Activated CD4-positive, alpha-beta T cell treated with anti-CD3 and anti-CD28 coated beads, Interleukin-2, Interleukin-4, amounts not matched to agents 100 ng/mL and 50 ng/mL, durations not matched to agents 16 hours and 8 hours (primary cell): ENCODE results near the gene DDX46.
"Not testable (repeated sequence)": the region's sequence is repeated elsewhere in the genome, so short reads cannot be mapped to it uniquely, and the experiment has no call there.

Source experiments
- DNase-seq: peaks from one replicate; pipeline ENCODE4 v3.0.0-alpha.2; 2020; ENCODE audit warnings: low spot score

DDX46 gene

DNA sequence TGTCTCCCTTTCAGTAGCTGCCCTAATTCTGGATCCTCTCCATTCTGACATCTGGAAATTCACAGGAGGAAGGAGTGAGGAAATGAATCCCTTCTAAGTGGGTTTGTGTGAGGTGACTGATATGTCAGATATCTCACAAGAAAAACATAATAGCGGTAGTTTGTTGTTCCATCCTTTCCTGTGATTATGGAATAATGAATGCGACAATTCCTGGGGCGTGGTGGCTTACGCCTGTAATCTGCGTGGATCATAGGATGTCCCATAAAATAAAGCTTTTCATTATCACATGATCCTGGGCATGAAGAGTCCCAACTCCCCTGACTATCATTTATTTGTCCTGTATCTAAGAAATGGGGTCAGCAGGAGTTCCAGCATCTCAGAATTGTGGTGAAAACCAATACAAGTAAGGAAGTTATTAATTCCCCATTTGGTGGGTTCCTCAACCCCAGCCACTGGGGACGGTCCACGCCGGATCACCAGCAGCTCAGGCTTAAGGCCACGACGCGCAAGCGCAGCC lies 86.8 kb downstream of the DDX46 start:
- no peak for DNase-seq

- DNase-seq, result peak; percentile 95
Observed at GRCh38 chr5:134845852-134846640, 87.5 kb downstream of the DDX46 start, which contains the start of gene C5orf24. TSS of gene C5orf24 (plus strand) at chr5:134845968. CDS start at chr5:134854901, 8,933 bp downstream.

- no peak for DNase-seq
Observed at GRCh38 chr5:134846641-134846960, 88.0 kb downstream of the DDX46 start.

DNA sequence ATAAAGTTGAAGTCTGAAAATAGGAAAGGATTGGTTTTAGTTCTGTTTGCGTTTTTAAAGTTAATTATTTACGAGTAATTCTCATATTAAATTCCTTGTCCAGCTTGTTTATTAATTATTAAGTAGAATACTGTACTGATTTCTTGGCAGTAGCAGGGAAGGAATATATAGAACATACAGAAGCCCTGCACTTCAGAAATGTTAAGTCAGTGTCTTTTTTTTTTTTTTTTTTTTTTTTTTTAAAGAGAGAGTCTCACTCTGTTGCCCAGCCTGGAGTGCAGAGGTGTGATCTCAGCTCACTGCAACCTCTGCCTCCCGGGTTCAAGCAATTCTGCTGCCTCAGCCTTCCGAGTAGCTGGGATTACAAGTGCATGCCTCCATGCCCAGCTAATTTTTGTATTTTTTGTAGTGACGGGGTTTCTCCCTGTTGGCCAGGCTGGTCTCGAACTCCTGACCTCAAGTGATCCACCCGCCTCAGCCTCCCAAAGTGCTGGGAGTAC lies 90.9 kb downstream of the DDX46 start:
- not testable (repeated sequence) for DNase-seq

- peak; percentile 27 for DNase-seq
Observed at GRCh38 chr5:134851307-134851923, 92.8 kb downstream of the DDX46 start.

GRCh38 chr5:134856465-134856864 lies 97.9 kb downstream of the DDX46 start:
- not testable (repeated sequence) for DNase-seq

DNA sequence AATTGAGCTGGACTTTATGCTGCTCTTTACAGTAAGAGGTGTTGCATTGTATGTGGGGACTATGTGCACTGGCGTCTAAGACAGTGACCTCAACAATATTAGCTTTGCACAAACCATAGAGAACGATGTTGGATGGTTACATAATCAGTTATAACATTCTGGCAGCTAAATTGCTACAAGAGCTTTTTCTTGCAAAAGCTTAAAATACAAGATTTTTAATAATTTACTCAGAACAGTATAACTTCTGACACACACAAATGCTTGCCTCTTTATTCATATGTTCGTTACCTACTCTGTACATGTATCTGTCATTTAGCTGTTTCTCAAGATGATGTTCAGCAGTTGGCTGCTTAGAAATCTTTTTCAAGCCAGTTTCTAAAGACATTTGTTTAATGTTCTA lies 98.8 kb downstream of the DDX46 start:
- no peak for DNase-seq

DNA sequence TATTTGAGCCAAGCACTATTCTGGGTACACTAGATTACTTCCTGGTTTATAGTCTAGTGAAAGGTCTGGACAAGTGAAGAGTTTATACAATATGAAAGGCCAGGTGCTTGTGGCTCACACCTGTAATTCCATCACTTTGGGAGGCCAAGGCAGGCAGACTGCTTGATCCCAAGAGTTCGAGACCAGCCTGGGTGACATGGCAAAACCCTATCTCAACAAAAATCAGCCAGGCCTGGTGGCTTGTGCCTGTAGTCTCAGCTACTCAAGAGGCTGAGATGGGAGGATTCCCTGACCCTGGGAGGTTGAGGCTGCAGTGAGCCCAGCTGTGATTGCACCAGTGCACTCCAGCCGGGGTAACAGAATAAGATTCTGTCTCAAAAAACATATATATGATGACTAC lies 106.1 kb downstream of the DDX46 start:
- DNase-seq, result no peak

- DNase-seq, result peak; percentile 22
Observed at GRCh38 chr5:134873494-134873893, 114.9 kb downstream of the DDX46 start.

GRCh38 chr5:134873987-134874830 lies 115.6 kb downstream of the DDX46 start, which contains the start of gene TXNDC15:
TSS of gene TXNDC15 (plus strand) at chr5:134874371. CDS start at chr5:134874428, 57 bp downstream.
- DNase-seq, result peak; percentile 80

DNA sequence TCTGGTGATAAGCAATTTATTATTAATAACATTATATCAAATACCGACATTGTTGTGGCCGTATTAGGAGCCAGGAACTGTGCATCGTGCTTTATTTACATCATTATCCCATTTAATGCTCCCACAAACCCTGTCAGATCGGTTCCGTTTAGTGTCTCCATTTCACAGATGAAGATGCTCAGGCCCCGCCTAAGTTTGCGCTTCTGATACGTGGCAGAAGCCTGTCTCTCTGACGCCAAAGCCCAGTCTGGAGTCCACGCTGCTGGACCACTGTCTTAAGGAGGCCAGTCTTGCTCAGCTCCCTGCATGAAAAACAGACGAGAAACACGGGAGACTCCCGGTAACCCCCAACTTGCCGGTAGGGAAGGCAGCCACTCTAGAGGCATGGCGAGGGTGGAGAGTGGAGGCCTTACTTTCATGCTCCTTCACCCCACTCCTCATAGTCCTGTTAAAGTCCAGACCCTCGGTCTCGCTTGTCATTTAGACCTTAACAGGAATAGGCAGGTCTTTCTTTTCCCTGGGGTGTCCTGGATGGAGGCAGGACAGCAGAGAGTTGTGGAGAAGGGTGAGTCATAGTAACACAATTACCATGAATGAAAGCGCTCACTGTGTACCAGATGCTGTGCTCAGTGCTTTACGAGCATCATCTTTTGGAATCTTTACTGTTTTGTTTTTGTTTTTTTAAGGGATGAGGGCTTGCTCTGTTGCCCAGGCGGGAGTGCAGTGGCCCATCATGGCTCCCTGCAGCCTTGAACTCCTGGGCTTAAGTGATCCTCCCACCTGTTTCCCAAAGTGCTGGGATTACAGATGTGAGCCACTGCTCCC lies 116.5 kb downstream of the DDX46 start:
- DNase-seq, result peak; percentile 47

DNA sequence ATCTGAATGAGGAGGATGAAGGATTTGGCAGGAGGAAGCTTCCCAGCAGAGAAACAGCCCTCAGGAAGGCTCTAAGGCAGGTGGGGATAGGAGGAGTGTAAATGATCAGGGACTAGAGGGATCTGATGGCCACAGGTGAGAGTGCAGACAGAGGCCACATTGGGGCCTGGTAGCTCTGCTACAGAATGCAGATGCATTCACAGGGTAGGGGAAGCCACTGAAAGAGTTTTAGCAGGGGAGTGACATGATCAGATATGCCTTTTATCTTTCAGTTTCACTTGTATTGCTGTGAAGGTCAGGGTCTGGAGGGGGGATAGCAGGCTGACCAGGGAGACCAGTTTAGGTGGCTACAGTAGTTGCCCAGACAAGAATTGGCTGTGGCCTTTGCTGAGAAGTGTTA lies 118.6 kb downstream of the DDX46 start:
- DNase-seq, result no peak

DNA sequence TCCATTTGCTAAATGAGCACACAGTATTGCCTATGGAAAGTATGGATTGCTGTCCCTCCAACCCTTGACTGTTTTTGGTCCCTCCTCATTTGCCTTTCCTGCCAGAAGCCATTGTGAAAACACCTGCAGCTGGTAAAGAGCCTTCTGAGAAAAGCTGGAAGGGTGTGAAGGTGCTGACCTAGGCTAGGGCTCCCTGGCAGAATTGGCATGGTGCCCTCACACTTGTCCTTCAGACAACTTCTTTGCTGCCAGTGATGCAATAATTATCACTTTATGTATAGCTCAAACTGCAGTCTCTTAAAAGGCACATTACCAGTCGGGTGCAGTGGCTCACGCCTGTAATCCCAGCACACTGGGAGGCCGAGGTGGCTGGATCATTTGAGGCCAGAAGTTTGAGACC lies 119.8 kb downstream of the DDX46 start:
- no peak for DNase-seq

DNA sequence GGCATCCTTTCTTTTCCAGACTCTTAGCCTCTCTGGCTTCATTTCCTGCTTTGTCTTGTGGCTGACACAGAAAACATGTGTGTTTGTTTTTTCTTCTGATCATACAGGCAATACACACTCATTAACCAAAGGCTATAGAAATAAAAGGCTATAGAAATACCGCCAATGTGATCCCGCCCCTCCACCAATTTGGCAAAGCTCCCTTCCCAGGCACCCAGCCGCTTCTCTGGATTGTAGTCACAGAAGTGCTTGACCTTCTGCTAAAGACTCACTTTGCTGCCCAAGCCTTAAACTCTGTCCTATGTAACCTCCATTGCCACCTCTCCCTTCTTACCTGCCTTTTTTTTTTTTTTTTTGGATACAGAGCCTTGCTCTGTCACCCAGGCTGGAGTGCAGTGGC lies 120.9 kb downstream of the DDX46 start:
- no peak for DNase-seq
